SJCRH30 (cell line): Measurements from ENCODE around the gene PCDHAC2. TPM values are rescaled to one million over a fixed set of nuclear protein-coding genes. Genes with fewer than 3 reads are reported as not detected.

Experiments
- DNase-seq, 2 experiments: peaks; one replicate each; pipeline ENCODE4 v3.0.0-alpha.2; 2015 to 2020
- H3K27ac ChIP-seq: fragments of 250-450 bp; sonication (Bioruptor Pico); 2 replicates; pipeline ENCODE4 v1.5.1; 2020; ENCODE audit warnings: mild to moderate bottlenecking, moderate library complexity
- H3K27me3 ChIP-seq: fragments of 250-450 bp; sonication (Bioruptor Pico); 2 replicates; pipeline ENCODE4 v1.5.1; 2020; ENCODE audit warnings: mild to moderate bottlenecking, moderate library complexity
- H3K36me3 ChIP-seq: fragments of 250-450 bp; sonication (Bioruptor Pico); 2 replicates; pipeline ENCODE4 v1.5.1; 2020; ENCODE audit warnings: mild to moderate bottlenecking, moderate library complexity
- H3K4me1 ChIP-seq: fragments of 250-450 bp; sonication (Bioruptor Pico); 2 replicates; pipeline ENCODE4 v1.5.1; 2020; ENCODE audit warnings: mild to moderate bottlenecking, moderate library complexity
- H3K4me3 ChIP-seq: fragments of 250-450 bp; sonication (Bioruptor Pico); 2 replicates; pipeline ENCODE4 v1.5.1; 2020; ENCODE audit warnings: mild to moderate bottlenecking, moderate library complexity
- H3K9me3 ChIP-seq: fragments of 250-450 bp; sonication (Bioruptor Pico); replicated peaks from 2 replicates; pipeline ENCODE4 v1.5.1; 2020; ENCODE audit warnings: mild to moderate bottlenecking, moderate library complexity
- total RNA-seq: library from RNA; depleted of rRNA; stranded (reverse); fragments of >200 nt; shearing (Covaris generic); gene quantifications from 2 replicates; pipeline ENCODE4 v1.2.3, GENCODE V29; 2014; rRNA removed

Gene PCDHAC2
- total RNA-seq, 1 experiment from 2014 or later: not detected

- H3K9me3 ChIP-seq: no peaks in the 10 kb centered on the region
- no peak overlapping the region for H3K27ac ChIP-seq
- H3K4me1 ChIP-seq: no peaks in the 10 kb centered on the region
- peak; percentile 34 to 47 for DNase-seq
- no peaks in the 10 kb centered on the region; the same call in 1 of the 2 replicates for H3K27me3 ChIP-seq
- H3K4me3 ChIP-seq: peak overlapping the region; percentile 47
- no peaks in the 10 kb centered on the region for H3K36me3 ChIP-seq
Measured at GRCh38 chr5:141001844-141002604, 35.7 kb downstream of the PCDHAC2 start.

GRCh38 chr5:141002605-141002965, 36.3 kb downstream of the PCDHAC2 start:
- H3K4me3 ChIP-seq: no peak overlapping the region
- H3K27ac ChIP-seq: no peak overlapping the region
- H3K9me3 ChIP-seq: no peaks in the 10 kb centered on the region
- DNase-seq: no peak
- H3K4me1 ChIP-seq: no peaks in the 10 kb centered on the region
- H3K27me3 ChIP-seq: no peaks in the 10 kb centered on the region; the same call in 1 of the 2 replicates
- no peaks in the 10 kb centered on the region for H3K36me3 ChIP-seq

- no peaks in the 10 kb centered on the region for H3K36me3 ChIP-seq
- H3K4me1 ChIP-seq: no peaks in the 10 kb centered on the region
- DNase-seq: no peak
- no peaks in the 10 kb centered on the region for H3K9me3 ChIP-seq
- H3K27ac ChIP-seq: no peak overlapping the region
- H3K4me3 ChIP-seq: no peak overlapping the region
- no peaks in the 10 kb centered on the region; the same call in 1 of the 2 replicates for H3K27me3 ChIP-seq
Measured at GRCh38 chr5:141003031-141003430, 36.8 kb downstream of the PCDHAC2 start.

- Histone ChIP-seq H3K27me3 (no peaks in the 10 kb centered on the region; the same call in 1 of the 2 replicates), H3K4me3 (no peak overlapping the region), H3K9me3 (no peaks in the 10 kb centered on the region), H3K4me1 (no peaks in the 10 kb centered on the region), H3K36me3 (no peaks in the 10 kb centered on the region), H3K27ac (no peak overlapping the region)
- DNase-seq: no peak
Measured at GRCh38 chr5:141003791-141004611, 37.7 kb downstream of the PCDHAC2 start.

- H3K36me3 ChIP-seq: no peaks in the 10 kb centered on the region
- no peaks in the 10 kb centered on the region; the same call in 1 of the 2 replicates for H3K27me3 ChIP-seq
- no peak overlapping the region for H3K4me3 ChIP-seq
- no peaks in the 10 kb centered on the region for H3K4me1 ChIP-seq
- no peaks in the 10 kb centered on the region for H3K9me3 ChIP-seq
- H3K27ac ChIP-seq: no peak overlapping the region
- no peak for DNase-seq
Measured at GRCh38 chr5:141007791-141008190, 41.5 kb downstream of the PCDHAC2 start.

- H3K9me3 ChIP-seq: no peaks in the 10 kb centered on the region
- DNase-seq: no peak
- H3K4me3 ChIP-seq: no peak overlapping the region
- no peaks in the 10 kb centered on the region for H3K36me3 ChIP-seq
- no peak overlapping the region for H3K27ac ChIP-seq
- no peaks in the 10 kb centered on the region for H3K4me1 ChIP-seq
- H3K27me3 ChIP-seq: no peaks in the 10 kb centered on the region
Measured at GRCh38 chr5:141010047-141010793, 43.9 kb downstream of the PCDHAC2 start.

GRCh38 chr5:141017943-141018342, 51.7 kb downstream of the PCDHAC2 start:
- H3K27me3 ChIP-seq: no peaks in the 10 kb centered on the region
- H3K27ac ChIP-seq: no peak overlapping the region
- no peak overlapping the region for H3K4me3 ChIP-seq
- DNase-seq: no peak
- H3K9me3 ChIP-seq: no peaks in the 10 kb centered on the region
- no peaks in the 10 kb centered on the region for H3K4me1 ChIP-seq
- no peaks in the 10 kb centered on the region for H3K36me3 ChIP-seq

Other genes starting within 250 kb of the PCDHAC2 start
- gene PCDHA1, start 180.3 kb upstream of the PCDHAC2 start, total RNA-seq: not detected in 2 replicates
- gene PCDHA2, start 171.6 kb upstream of the PCDHAC2 start, total RNA-seq: not detected in 2 replicates
- gene PCDHA3, start 165.4 kb upstream of the PCDHAC2 start, total RNA-seq: 0.02 TPM in 1 of 2 replicates, not detected in the other
- gene PCDHA4, start 159.4 kb upstream of the PCDHAC2 start, total RNA-seq: not detected in 2 replicates
- 0.08 and 0.18 TPM in 2 replicates for gene PCDHA5, start 144.9 kb upstream of the PCDHAC2 start, total RNA-seq
- 0.10 TPM in 1 of 2 replicates, not detected in the other for gene PCDHA6, start 138.5 kb upstream of the PCDHAC2 start, total RNA-seq
- not detected in 2 replicates for gene PCDHA7, start 132.2 kb upstream of the PCDHAC2 start, total RNA-seq
- 0.05 and 0.08 TPM in 2 replicates for gene PCDHA8, start 125.3 kb upstream of the PCDHAC2 start, total RNA-seq
- 0.02 TPM in 1 of 2 replicates, not detected in the other for gene PCDHA9, start 118.1 kb upstream of the PCDHAC2 start, total RNA-seq
- gene PCDHA10, start 110.6 kb upstream of the PCDHAC2 start, total RNA-seq: 0.05 and 0.16 TPM in 2 replicates
- gene PCDHA11, start 97.5 kb upstream of the PCDHAC2 start, total RNA-seq: not detected in 2 replicates
- not detected in 2 replicates for gene PCDHA12, start 91.2 kb upstream of the PCDHAC2 start, total RNA-seq
- 0.05 TPM in 1 of 2 replicates, not detected in the other for gene PCDHA13, start 84.4 kb upstream of the PCDHAC2 start, total RNA-seq
- not detected in 2 replicates for gene PCDHAC1, start 40.2 kb upstream of the PCDHAC2 start, total RNA-seq
- not detected in 2 replicates for gene PCDHB1, start 84.9 kb downstream of the PCDHAC2 start, total RNA-seq
- 24.4 and 24.6 TPM in 2 replicates for gene PCDHB2, start 128.1 kb downstream of the PCDHAC2 start, total RNA-seq
- 1.3 and 1.6 TPM in 2 replicates for gene PCDHB3, start 134.0 kb downstream of the PCDHAC2 start, total RNA-seq
- 0.25 and 0.42 TPM in 2 replicates for gene PCDHB4, start 155.3 kb downstream of the PCDHAC2 start, total RNA-seq
- gene PCDHB5, start 168.7 kb downstream of the PCDHAC2 start, total RNA-seq: 20.4 and 23.8 TPM in 2 replicates
- 0.15 and 0.26 TPM in 2 replicates for gene PCDHB6, start 183.6 kb downstream of the PCDHAC2 start, total RNA-seq
- 1.1 and 1.3 TPM in 2 replicates for gene PCDHB7, start 206.2 kb downstream of the PCDHAC2 start, total RNA-seq
- 17.8 and 18.6 TPM in 2 replicates for gene PCDHB8, start 211.3 kb downstream of the PCDHAC2 start, total RNA-seq
- 5.6 and 6.8 TPM in 2 replicates for gene PCDHB16, start 215.9 kb downstream of the PCDHAC2 start, total RNA-seq
- gene PCDHB9, start 220.7 kb downstream of the PCDHAC2 start, total RNA-seq: 4.9 and 5.1 TPM in 2 replicates
- gene PCDHB10, start 225.9 kb downstream of the PCDHAC2 start, total RNA-seq: 9.7 and 9.8 TPM in 2 replicates
- gene PCDHB11, start 233.2 kb downstream of the PCDHAC2 start, total RNA-seq: 8.9 and 9.8 TPM in 2 replicates
- 4.5 and 4.7 TPM in 2 replicates for gene PCDHB12, start 242.2 kb downstream of the PCDHAC2 start, total RNA-seq
- 3.0 and 3.2 TPM in 2 replicates for gene PCDHB13, start 247.4 kb downstream of the PCDHAC2 start, total RNA-seq